ENCODE measurements around the gene PHEX.

The PHEX gene

DNA sequence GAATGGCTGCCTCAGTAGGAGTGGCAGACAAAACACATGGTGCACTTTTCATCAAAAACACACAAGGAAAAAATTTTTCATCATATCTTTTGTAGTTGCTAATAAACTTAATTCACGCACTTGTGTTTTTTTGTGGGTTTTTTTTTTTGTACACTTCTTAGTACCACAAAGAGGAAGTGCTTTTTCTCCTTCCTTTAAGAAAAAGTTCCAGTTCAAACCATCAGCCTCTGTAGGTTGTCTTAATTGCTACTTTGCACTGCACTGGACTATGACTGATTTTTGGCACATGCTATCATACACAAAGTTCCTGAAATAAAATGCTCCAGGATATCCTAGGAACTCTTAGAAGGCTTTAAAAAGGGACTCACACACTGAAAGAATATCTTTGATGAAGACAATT is at the start of gene PHEX:
Gene PHEX (plus strand): TSS at position 242 of the 400 bp plus-strand sequence. CDS start 681 bp downstream, outside the sequence.
- DNase-seq, result no peak

DNA sequence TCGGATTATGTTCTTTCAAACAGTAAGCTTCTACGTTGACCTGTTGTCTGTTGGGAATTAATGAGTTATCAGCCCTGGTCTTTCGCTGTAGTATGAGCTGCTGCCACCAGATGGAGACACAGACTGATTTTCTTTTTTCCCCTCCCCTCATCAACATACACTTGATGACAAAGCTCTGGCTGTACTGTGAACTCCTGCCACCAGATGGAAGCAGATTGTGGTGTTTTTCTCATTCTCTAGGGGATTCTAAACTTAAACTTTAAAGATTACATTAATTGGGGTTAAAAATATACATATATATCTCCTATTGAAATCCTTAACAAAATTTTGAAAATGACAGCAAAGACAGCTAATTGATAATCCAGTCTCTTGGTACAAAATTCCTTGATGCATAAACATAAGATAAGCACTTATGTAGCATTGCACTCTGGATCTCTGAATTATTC is 46.8 kb upstream of the PHEX start:
- peak; percentile 41 to 55 for DNase-seq

DNA sequence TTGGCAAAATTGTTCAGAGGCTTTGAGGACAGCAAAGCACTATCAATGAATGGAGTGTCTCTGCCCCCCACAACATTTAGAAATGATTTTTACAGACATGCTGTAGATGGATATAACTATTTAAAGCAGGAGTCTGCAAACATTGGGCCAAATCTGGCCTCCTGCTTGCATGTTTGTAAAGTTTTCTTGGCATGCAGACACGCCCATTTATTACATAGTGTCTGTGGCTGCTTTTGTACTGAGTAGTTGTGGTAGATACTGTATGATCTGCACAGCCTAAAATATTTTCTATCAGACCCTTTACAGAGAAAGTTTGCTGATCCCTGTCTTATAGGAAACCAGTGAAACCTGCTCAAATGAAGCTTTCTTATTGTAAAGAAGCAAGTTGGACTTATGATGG is 45.5 kb upstream of the PHEX start:
- no peak for DNase-seq

DNA sequence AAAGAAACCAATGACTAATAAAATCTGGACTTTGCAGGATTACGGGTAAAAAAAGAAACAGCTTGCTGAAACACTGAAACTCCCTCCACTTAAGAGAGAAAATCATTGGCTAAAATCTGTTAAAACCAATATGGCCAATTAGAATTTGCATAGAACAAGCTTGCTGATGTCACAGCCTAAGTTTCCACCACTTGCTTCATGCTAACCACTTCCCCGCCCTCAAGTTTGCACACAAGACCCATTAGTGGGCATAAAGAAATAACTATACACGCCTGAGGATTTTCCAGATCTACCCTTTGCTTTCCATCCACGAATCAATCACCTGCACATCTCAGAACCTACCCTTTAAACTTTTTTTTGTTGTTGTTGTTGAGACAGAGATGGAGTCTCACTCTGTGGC is 42.7 kb upstream of the PHEX start:
- DNase-seq, result no peak

DNA sequence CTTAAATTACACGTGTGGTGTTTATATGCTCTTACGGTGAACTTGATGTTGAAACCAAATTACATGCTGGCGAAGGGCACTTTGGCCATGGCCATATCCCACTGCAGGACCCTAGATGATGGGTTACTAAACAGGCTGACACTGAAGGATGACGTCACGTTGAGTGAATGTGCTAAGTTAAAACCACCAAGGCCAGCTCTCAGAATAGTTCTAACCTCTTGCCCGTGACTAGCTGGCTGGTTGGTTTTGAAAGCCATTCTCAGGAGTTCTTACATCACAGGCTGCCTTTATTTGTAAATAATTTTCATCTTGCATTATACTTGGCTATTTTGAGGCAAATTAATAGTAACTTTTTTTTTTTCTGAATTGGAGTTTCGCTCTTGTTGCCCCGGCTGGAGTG is 41.3 kb upstream of the PHEX start:
- no peak for DNase-seq

DNA sequence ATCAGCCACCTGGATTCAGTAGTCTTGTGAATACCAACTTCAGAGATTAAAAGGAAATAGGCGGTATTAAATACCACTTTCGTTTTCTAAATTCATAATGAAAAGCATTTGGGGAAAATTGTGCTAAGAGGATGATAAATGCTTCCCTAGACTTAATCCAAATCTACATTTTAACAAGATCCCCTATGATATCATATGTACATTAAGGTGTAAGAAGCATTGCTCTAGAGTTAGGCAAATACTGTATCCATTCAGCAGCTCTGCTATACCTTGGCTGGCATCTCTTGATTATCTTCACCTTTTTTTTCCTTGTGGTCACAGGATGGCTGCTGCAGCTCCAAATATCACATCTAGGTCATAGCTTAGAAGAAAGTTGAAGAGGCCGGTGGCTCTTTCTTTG is 40.6 kb upstream of the PHEX start:
- no peak for DNase-seq

DNA sequence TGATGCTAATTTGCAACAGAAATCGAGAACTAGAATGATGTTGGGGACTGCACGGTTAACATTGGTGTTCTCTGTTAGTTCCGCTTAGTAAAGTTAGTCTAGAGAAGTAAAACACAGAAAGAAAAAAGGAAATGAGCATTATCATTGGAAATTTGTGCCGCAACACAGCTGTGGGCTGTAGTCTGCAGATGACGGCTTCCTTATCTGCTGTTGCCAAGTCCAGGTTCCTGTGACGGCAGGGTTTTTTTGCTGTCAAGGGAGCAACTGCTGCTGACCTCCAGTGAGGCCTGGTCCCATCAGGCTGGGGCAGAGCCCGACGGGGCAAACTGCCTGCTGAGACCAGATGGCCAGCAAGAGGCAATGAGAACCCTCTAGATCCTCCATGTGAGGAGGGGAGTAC is 38.9 kb upstream of the PHEX start:
- no peak for DNase-seq

DNA sequence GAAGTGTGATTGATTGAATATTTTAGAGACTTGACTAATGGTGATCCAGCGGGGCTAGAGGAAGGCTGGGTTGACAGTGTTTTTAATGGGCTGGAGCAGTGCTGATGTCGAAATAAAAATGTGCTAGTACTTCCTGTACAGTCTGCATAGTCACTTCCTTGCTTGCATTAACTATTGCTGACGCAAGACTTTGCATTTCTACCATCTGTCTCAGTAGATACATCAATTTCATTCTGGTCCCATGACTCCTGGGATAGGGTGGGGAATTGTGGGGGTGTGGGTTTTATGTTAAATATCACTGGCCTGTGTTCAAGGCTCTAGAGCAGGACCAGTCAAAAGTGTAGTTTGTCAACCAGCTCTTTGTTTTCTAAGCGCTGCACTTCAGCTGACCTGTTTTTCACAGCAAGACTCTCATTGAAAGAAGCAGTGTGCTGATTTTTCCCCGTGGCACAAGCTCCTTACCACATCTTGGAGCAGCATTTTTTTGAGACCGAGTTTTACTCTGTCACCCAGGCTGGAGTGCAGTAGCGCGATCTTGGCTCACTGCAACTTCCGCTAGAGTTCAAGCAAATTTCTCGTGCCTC is 35.2 kb upstream of the PHEX start:
- no peak for DNase-seq

DNA sequence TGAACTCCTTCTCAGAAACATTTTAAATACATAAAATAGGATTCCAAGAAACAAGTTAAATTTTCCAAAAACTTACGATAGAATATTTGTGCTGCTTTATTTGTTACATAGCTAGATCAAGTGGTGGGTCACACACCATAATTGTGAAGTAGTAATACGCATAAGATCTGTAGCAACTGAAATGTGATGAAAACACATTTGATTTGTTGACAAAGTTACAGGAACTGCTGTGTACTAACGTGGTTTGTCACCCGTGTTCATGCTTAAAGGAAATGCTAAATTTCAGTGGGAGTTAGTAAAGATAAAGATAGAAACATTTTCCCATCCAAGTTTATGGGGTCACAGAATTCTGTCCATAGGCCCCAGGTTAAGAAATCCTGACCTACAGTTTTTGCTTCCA is 34.1 kb upstream of the PHEX start:
- DNase-seq, result no peak

DNA sequence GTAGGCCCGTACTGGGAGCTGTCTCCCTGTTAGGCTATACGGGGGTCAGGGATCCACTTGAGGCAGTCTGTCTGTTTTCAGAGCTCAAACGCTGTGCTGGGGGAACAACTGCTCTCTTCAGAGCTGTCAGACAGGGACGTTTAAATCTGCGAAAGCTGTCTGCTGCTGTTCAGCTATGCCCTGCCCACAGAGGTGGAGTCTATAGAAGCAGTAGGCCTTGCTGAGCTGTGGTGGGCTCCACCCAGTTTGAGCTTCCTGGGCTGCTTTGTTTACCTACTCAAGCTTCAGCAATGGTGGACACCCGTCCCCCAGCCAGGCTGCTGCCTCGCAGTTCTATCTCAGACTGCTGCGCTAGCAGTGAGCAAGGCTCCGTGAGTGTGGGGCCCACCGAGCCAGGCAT is 27.3 kb upstream of the PHEX start:
- no peak for DNase-seq

DNA sequence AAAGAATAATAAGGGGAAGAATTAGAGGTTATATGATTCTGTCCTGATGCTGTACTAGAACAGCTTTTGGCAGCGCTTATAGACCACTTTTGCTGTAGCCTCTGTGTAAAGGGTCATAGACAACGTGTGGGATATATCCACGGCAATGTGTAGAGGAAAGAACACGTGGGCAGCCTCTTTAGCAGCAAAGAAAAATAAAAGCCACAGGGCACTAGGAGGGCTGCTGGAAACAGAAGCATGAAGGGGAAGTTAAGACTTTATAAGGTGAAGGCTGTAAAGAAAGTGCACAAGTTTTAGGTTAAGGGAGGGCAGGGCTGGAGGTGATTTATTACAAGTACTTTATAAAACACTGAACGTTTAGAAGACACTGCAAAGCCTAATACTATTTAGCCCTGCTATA is 20.1 kb upstream of the PHEX start:
- no peak for DNase-seq

DNA sequence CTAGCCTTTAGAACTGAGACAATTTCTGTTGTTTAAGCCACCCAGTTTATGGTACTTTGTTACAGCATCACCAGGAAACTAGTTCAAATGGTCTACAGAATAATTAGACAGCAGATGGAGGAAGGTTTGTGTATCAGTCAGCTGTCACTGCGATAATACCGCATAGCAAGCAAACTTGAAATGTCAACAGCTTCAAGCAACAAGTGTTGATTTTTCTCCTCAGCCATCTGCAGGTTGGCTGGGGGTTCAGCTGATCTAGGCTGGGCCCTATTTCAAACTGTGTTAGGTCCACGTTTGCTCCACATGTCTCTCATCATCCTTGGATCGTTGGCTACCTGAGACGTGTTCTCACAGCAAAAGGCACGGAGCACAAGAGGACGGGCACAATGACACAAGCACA is 19.2 kb upstream of the PHEX start:
- no peak for DNase-seq

DNA sequence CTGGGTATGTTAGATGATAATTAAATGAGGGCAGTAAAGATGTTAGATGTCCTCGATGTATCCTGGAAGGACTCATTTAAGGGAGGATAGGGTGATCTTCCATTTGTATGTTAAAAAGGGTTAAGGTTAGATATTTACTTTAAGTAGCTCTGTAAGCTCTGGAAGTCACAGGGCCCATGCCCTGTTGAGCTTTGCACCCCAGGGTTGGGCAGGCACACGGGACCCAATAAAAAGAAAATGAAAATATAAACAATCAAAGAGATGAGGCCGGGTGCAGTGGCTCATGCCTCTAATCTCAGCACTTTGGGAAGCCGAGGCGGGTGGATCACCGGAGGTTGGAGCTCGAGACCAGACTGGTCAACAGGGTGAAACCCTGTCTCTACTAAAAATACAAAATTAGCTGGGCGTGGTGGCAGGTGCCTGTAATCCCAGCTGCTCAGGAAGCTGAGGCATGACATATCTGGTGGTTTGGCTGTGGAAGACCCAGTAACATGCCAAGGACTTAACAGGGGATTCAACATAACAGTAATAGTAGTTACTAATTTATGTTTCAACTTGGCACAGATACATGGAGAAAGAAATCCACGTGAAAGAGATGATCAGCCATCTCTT is 16.9 kb upstream of the PHEX start:
- DNase-seq, result no peak

DNA sequence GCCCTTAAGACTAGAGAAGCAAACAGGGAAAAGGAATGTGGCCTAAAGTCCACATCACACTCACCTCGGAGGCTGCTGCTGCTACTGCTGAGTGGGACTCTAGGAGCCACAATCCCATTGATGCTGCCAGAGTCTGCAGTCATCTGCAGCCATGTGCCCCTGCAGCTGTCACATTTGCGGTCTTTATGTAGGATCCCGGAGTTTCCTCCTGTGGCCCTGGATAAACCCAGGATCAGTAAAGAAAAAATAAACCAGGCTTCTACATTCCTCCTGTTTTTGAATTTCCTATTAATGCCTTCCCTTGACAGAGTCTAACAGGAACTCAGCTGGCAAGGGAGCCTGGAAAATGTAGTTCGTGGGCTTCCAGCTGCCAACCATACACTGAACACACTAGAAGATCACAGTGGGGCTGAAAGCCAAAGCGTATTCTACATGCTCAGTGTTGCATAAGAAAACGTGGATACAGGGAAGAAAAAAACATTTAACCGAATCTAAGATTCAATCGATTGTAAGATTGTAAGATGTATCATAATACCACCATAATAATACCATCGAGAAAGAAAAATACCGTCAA is 10.3 kb upstream of the PHEX start:
- DNase-seq, result no peak

DNA sequence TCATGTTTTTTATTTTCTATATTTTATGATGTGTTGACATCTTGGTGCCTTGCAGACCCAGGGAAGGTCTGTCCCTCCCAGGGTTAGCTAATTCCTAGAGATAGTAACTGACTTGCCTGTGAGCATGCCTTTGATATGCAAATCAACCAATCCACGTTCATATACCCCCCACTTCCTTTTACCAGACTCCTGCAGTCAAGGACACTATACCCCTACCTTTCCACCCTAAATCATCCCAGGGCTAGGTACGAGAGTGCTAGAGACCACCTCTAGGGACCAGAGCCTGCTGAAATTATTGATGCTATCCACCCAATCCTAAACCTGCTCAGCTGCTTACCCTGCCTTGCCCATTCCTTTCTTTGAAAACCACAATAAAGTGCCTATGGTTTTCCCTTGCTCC is 7.5 kb upstream of the PHEX start:
- no peak for DNase-seq

DNA sequence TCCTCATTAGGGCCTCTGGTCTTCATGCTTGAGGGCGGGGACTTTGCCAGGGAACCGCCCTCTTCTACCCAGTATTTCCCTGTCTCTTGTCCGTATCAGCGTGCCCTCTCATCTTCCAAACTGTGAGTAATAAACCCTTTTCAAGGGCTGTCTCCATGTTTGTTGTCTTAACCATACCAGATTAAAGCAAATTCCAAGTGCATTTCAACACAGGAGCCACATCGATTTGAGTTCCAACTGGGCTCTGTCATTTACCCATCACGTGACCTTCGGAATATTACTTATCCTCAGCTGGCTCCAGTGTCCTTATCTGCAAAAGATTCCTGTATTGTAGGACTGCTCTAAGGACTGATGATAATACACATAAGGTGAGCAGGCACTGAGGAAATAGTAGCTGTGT is 6.4 kb upstream of the PHEX start:
- DNase-seq, result no peak

DNA sequence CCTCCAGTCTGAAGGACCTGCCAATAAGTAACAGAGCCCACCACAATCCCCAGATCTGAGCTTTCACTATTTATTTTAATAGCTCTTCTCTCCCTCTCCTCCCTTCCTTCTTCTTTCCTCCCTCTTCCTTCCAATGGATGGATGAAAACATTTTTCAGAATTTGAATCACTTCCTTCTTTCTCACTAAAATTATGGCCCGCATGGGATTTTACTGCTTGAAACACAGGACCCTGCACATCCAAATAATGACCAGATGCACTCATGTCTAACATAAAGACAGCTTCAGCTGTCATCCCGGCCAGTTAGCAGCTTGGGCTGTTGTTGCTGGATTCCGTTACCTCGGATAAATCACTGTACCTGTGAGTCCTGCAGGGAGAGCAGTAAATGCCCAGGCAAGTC is 5.4 kb upstream of the PHEX start:
- no peak for DNase-seq

DNA sequence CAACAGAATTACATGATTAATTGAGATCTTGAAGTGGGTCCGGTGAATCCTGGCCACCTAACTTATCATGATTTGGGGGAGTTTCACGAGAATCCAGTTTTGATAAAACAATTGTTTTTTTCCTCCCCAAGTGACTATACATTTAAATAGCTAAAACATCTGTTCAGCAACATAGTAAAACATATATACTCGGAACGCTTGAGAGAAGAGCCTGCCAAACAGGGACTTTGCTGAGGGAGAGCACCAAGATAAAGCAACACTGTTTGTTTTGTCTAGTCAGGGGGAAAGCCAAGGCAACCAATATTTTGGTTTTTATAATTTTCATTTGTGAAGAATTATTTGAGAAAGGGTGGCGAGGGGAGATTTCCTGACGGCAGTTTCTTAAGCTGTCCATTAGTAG is 381 bp downstream of the PHEX start:
- no peak for DNase-seq

DNA sequence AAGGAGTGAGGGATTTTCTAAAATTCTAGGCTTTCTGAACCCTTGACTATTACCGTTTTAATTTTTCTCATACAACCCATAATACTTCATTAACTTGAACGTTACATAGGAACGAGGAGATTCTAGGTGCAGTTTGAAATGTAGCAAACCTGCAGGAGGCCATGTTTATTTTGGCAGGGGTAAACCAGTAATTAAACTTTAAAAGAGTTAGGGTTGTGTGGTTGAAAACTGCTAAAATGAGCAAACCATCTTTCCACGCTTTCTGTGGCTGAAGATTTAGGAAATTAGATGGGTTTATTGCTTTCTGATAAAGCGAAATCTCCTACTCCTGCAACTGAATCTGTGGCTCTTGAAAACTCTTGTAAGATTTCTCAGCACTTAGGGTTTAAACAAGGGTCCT is 1.7 kb downstream of the PHEX start:
- DNase-seq, result no peak

DNA sequence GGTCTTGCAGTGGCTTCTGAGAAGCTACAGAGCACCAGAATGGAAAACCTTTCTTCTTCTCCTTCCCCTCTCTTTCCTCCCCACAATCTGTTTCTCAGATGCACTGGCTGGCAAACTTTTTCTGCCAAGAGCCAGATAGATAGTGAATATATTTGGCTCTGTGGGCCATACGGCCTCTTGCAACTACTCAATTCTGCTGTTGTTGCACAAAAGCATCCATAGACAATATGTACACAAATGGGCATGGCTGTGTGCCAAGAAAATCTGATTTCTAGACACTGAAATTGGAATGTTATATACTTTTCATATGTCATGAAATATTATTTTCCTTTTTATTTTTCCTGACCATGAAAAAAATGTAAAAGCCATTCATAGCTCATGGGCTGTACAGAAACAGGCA is 3.1 kb downstream of the PHEX start:
- no peak for DNase-seq

DNA sequence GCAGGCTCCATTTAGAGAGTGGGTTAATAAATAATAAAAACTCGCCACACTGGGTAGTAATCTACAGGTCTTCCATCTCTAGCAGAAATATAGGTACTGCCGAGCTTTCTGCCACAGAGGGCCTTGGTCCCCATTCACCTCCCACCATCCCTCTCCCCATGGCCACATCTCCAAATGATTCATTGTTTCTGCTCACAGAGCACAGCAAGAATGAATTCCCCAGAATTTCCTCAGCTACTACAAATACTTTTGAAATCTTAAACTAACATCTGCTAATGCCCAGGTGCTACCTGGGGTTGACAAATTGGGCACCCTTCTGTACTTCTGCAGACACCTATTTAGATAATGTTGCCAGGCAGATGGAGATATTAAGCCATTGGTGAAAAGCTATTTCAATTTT is 5.1 kb downstream of the PHEX start:
- DNase-seq, result no peak

DNA sequence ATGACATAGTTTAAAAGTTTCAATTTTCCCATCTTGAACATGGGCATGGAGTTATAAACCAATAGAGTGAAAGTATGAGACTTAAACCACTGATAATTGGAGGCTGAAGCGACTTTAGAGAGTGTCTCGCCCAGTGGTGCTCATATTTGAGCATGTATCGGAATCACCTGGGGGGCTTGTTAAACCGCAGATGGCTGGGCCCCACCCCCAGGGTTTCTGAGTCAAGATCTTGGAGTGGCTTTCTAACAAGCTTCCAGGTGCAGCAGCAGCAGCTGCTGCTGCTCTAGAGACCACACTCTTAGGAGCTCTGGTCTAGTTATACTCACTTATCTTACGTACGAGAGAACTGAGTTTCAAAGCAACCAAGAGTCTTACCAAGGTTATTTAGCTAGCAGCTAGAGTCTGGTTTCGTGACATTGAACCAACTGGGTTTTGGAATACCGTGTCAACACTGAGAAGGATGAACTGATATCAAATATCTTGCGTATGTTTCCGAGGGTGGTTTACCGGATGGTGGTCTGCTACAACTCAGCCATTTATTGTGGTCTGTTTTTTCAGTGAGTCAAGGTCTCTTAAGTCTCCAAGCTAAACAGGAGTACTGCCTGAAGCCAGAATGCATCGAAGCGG is 5.9 kb downstream of the PHEX start:
- DNase-seq, result no peak

DNA sequence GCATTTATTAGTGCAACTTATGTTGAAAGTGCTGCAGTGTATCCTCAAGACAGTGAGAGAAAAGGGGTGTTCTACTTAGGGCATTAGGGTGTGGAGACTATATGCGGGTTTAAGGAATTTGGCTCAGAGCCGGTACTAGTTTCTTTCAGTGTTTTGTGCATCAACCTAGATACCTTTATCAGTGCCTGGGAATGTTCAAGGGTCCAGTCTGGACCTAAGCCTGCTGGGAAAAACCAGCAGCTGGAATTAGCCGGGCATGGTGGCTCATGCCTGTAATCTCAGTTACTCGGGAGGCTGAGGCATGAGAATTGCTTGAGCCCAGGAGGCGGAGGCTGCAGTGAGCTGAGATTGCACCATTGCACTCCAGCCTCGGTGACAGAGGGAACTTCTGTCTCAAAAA is 7.4 kb downstream of the PHEX start:
- no peak for DNase-seq

DNA sequence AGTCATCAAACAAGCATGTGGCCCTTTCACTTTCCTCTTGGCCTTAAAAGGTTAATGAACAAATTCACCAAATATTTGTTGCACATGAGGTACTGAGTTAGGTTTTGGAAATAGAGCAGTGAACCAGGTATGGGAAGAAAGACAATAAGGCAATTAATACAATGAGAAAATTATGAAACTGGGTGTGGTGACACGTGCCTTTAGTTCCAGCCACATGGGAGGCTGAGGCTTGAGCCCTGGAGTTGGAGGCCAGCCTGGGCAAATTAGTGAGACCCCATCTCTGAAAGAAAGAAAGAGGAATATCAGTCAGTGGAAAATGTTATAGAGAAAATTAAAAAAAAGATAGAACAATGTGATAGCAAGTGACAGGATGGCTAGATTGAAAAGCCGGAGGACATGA is 8.1 kb downstream of the PHEX start:
- DNase-seq, result no peak

Measured in stimulated activated CD4-positive, alpha-beta T cell treated with anti-CD3 and anti-CD28 coated beads, Interleukin-4, amount 100 ng/mL, for 4 hours (primary cell).